GM19238 (cell line): ENCODE measurements around the gene PAQR9.
"Not testable (repeated sequence)": the region's sequence is repeated elsewhere in the genome, so short reads cannot be mapped to it uniquely, and the experiment has no call there.

ENCODE experiments used
- DNase-seq: peaks from one replicate; pipeline ENCODE4 v3.0.0; 2011; ENCODE audit warnings: low spot score; ENCODE audit not compliant: insufficient read length

Gene PAQR9, protein sequence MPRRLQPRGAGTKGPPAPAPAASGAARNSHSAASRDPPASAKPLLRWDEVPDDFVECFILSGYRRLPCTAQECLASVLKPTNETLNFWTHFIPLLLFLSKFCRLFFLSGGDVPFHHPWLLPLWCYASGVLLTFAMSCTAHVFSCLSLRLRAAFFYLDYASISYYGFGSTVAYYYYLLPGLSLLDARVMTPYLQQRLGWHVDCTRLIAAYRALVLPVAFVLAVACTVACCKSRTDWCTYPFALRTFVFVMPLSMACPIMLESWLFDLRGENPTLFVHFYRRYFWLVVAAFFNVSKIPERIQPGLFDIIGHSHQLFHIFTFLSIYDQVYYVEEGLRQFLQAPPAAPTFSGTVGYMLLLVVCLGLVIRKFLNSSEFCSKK

DNA sequence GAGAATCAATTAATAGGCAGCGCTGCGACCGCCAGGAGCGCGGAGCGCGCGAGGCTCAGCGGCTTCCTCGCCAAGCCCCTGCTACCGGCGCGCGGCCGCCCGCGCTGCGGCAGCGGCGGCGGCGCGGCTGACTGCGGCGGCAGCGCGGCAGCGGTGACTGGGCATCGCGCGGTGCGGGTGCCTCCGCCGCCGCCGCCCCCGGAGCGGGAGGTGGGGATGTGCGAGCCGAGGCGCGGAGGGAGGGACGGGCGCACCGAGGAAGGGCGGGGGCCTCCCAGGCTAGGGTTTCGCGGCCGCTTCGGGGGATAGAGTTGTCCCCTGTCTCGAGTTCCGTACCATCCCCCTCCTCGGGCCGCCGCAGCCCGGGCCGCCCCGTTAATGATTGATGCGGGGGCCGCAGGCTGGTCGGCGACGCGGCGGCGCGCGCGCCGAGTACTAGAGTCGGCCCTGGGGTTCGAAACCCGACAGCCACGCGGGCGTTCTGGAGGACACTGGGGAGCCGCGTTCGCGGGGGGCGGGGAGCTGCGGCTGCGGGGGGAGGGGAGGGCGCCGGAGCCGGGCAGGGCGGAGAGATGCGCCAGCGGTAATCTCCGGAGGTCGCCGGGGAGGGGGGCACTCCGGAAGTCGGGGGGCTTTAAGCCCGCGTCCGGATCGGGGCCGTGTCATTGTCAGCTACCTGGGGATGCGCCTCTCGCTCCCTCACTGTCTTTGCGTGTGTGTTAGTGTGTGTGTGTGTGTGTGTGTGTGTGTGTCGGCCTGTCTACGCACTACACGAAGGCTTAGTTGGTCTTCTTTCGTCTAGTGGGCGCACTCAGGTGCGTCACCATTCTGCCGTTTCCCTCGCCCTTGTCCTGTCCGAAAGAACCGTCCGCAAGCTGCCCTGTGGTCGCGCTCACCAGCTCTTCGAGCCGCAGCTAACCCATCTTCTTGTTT, at the start of gene PAQR9:
PAQR9 (minus strand) TSS at position 159 of the 933 bp plus-strand sequence. CDS start 338 bp downstream, outside the sequence.
- peak; percentile 17 for DNase-seq

DNA sequence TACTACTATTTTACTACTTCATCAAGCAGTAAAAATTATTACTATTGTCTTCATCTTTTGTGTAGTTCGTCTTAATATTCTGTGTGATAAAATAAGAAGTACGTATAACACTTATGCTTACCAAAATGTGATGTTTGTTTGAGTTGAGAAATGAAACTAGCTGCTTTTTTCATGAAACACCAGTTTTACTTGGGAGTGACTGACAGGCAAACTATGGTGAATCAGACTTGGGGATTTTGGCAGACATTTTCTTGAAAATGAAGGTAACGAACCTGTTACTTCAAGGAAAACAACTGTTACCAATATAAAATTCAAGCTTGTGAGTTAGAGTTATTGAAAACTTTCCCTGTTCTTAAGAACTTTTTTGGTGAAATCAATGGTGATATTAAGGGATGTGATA, 48.2 kb upstream of the PAQR9 start:
- DNase-seq = no peak

DNA sequence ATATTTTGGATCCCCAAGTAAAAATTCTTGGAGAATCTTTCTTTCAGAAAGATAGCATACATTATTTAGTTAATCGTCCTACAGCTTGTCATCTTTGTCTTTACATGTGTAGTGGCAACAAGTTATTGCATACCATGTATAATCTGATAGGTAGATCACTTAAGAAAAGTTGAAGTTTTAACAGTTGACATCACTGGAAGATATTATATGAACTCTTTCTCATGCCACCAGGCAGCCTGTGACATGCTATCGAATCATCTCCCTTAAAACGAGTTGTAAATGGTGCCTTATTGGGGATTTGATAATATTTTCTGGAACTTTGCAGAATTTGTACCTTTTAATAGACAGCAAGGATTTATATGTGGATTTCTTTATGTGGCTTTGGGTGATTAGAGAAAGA, 46.5 kb upstream of the PAQR9 start:
- no peak for DNase-seq

DNA sequence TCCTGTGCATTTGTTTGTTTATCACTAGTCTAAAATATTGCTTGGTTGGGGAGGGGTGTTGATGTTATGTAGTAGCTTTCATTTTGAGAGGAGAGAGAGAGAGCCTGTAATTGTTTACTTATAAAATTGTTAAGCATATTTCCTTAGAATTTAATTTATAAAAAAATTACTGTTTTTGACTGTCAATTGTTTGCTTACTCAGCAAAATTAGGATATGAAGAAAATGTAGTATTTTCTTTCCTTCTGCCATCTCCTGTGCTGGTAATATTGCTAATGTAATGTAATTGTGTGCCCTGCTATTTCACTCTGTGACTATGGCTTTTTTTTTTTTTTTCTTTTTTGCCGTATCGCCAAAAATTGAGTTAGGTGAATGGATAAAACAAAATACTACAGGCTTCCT, 41.3 kb upstream of the PAQR9 start:
- no peak for DNase-seq

DNA sequence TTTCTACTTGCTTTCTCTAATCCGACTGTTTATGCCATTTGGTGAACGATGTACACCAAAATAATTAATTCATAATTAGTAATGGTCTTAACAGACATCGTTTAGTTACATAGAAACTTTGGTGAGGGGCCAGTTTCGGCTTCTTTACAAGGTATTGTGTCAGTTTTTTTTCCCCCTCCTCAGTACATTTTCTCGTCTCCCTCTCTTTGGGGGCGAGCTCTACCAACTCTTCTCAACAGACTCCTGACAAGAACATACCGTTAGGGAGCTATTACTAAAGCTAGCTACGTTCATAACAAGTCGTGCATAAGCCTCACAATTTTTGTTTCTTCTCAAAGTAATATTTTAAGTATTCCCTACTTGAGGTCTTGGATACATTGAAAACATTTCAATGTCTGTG, 39.3 kb upstream of the PAQR9 start:
- DNase-seq = no peak

DNA sequence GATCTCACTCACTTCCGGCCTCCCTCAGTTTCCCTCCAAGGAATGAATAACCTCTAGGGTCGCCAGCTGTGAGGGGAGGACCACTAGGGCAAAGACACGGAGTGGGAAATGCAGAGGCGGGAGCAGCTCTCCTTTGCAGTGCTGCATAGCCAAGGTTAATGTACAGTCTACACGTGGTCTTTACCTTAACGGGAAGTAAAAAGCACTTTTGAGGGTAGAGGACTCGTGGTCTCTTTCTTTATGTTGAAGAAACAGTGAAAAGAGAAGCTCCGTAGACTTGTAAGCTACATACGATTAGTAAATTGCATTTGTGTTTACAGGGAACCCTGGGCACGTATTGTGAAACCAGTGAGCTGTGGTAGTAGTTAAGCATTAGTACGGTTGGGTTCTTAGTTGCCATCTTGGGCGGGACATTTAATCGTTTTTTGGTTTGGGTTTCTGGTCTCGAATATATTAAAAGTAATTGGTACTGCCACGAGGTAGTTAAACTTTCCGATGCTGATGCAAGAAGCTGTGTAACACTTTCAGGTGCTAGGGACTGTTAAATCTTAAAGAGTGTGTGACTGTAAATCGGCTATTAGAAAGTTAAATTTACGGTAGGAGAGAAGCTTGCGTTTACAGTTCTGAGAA, 38.7 kb upstream of the PAQR9 start:
- no peak for DNase-seq

DNA sequence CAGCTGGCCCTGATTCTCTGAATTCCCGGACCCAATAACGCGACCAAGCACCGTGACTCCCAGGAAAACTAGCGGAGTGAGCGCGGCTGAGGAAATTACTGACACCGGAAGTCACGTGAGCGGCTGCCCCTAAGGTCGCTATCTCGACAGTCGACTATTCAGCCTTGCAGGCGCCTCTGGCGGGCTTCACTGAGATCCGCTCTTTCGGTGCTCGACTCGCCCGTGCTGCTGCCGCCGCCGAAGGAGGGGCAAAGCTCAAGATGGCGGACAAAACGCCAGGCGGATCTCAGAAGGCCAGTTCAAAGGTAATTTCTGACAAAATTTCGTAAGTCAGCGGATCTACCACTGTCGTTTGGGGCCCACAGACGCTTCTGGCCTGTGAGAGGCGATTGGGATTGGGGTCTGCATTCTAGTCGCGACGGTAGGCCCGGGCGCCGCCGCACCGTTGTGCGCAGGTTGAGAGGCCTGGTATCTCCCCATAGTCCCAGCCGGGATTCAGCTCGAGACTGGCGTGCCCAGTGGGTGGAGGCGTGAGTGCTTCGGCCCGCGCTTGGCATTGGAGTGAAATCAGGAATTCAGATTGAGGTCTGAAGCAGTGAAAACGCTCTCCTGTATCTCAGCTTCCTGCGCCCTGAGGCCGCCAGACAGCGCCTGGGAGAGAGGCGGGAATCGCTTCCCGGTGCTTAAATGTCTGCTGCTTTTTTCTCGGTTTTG, 38.1 kb upstream of the PAQR9 start, which contains the start of gene U2SURP:
U2SURP (plus strand) TSS at position 202 of the 714 bp plus-strand sequence; CDS start at position 261, 59 bp downstream.
- peak; percentile 87 for DNase-seq

DNA sequence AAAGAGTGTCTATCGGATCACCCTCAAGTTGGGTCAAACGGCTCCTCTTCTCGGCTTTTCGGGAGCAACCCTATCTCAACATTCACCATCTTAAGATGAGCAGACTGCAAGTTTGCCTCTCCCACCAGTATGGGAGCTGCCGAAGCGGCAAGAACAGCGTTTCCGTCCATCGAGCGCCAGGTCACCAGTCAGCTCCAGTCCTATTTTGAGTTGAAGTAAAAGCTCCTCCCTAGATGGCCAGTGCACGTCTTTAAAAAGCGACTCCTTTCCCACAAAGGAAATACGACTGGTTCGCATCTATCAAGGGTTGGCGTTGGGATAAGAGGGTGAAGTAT, 37.5 kb upstream of the PAQR9 start:
- DNase-seq = peak; percentile 70

DNA sequence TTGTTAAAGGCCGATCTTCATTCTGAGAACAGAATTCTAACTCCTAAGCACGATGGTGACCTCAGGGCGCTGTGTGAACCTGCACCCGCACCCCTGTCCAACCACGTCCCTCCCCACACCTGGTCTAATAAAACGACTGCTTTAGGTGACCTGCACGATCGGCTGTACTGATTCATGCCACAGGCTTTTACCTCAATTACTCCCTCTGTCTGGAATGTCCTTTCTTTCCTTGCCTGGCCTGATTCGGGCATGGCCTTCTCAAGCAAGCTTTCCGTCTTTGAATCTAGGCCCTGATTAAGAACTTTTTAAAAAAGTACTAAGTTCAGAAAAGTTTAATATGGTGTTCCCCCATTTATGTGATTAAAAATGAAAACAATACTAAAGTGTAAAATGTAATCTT, 37.1 kb upstream of the PAQR9 start:
- DNase-seq = no peak

DNA sequence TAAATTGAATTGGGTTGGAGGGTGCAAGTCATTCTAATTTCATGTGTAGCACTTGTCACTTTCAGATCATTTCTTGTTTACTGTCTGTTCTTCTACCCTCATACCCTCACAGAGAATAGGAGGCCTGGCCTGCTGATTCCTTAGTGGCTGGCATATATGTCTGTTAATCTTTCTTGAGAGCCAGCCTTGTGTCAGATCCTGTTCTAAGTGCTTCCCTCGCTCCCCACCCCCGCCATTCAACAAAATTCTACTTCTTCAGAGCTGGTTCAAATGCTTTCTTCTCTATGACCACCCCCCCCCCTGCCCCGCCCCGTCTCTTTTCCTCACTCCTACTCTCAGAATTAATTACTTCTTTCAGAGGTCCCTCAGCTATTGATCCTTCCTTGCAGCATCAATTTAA, 36.4 kb upstream of the PAQR9 start:
- no peak for DNase-seq

DNA sequence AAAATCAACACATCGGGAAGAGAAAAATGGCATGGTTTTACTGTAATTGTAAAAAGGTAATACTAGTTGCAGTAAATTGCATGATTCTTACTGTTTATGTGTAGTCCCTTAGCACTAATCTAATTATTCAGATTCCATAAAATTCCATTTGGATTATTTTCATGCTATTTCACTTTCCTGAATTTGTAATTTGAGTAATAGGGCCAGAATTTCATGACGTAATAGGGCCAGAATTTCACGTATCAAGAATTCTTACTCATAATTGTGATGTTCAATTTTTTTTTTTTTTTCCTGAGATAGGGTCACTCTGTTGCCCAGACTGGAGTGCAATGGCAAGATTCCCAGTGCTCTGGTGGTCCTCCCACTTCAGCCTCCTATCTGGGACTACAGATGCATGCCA, 35.0 kb upstream of the PAQR9 start:
- no peak for DNase-seq

DNA sequence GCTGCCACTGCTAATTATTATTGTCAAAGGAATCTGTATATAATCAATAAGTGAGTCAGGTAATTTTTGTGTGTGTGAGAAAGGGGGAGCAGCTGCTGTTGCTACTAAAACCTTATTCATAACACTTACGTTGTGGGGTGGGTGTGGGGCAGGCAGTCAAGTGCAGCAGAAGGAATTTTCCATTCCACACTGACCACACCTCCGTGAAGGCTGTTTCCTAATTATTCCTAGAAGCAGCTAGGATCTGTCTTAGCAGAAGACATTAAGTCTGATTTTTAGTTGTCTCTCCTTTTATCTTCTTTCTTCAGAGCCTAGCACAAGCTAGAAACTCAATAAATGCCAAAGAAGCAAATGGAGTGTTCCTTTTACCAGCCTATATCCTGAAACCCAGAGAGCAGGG, 33.9 kb upstream of the PAQR9 start:
- DNase-seq = no peak

DNA sequence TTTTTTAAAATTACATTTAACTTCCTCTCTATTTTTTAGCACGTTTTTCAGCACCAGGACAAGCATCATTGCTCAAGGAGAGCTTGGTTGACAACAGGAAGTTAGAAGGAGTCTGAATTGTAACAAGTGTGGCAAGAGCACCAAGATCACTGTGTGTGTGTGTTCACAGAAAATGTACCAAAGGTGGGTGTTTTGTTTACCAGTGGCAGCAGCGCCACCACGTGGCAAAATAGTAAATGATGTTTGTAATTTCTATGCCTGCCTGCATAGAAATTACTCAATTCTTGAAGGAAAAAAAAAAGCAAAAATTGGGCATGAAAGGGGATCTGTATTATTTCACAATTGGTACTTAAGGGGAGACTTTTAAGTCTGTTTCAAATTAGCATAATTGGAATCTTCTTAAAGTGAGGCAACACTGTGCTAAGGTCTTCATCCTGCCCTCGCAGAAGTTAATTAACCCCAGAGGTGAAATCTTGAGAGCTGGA, 30.5 kb upstream of the PAQR9 start:
- peak; percentile 23 for DNase-seq

DNA sequence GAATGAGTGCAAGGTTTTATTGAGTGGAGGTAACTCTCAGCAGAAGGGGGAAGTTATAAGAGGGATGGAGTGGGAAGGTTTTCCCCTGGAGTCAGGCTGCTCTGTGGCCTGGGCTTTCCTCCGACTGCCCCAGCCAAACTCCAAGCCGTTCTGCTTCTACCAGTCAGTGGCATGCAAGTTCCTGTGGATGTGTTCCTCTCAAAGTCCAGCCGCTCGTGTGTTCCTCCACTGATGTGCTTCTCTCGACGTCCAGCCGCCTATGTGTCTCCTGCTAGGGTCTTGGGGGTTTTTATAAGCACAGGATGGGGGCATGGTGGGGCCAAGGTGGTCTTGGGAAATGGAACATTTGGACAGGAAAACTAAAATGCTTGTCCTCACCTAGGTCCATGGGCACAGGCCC, 28.8 kb upstream of the PAQR9 start:
- DNase-seq = no peak

DNA sequence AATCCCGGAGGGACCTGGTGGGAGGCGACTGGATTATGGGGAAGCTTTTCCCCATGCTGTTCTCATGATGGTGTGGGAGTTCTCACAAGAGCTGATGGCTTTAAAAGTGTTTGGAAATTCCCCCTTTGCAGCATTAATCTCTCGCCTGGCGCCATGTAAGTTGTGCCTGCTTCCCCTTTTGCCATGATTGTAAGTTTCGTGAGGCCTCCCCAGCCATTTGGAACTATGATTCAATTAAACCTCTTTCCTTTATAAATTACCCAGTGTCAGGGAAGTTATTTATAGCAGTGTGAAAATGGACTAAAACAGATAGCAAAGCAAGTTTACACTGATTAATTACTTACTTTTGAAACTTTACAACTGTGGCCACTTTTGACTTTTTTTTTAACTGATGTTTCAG, 27.2 kb upstream of the PAQR9 start:
- DNase-seq = no peak

DNA sequence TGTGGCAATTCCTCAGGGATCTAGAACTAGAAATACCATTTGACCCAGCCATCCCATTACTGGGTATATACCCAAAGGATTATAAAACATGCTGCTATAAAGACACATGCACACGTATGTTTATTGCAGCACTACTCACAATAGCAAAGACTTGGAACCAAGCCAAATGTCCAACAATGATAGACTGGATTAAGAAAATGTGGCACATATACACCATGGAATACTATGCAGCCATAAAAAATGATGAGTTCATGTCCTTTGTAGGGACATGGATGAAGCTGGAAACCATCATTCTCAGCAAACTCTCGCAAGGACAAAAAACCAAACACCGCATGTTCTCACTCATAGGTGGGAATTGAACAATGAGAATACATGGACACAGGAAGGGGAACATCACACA, 25.4 kb upstream of the PAQR9 start:
- DNase-seq = not testable (repeated sequence)

DNA sequence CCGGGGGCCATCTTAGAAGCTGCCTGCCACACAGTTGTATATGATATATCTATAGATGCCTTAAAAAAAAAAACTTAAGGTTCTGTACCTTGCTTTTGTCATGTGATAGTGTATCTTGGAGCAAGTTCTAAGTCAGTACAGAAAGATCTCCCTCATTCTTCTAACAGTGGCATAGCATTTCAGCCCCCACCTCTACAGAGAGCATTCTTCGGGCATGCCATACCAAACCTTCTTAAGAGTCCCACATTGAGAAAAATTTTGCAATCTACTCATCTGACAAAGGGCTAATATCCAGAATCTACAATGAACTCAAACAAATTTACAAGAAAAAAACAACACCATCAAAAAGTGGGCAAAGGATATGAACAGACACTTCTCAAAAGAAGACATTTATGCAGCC, 24.7 kb upstream of the PAQR9 start:
- not testable (repeated sequence) for DNase-seq

DNA sequence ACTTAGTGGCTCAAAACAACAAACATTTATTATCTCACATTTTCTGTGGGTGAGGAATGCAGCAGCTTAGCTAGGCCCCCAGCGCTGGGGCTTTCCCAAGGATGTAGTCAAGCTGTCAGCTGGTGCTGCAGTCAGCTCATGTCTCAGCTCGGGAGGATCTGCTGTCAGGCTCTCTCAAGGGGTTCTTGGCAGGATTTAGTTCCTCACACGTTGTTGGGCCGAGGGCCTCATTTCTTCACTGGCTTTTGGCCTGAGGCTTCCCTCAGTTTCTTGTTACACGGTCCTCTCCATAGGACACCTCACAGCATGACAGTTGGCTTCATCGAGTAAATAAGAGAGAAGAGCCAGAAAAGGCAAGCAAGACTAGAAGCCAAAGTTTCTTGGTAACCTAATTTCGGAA, 24.2 kb upstream of the PAQR9 start:
- DNase-seq = no peak

DNA sequence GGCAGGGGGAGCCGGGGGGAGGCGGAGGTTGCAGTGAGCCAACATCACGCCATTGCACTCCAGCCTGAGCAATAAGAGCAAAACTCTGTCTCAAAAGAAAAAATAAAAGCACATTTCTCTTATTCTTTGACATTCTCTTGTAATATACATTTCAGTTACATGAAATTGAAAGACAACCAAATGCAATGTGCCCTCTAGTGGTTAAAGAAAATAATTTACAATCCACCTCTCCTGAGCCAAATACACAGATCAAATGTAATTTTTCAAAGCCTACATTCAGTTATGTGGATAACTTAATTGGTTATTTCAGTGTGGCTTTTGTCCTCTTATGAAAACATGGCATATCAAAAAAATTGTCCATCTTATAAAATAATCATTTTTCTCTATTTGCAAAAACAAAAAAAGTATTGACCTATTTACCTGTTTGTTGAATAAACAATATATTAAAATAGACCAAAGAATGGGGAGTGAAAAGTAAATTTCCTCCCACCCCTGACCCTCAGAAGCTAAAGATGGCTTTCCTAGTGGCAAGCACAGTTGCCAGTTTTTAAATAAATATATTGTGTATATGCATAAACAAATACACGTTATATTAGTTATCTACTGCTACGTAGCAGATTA, 23.7 kb upstream of the PAQR9 start:
- no peak for DNase-seq

DNA sequence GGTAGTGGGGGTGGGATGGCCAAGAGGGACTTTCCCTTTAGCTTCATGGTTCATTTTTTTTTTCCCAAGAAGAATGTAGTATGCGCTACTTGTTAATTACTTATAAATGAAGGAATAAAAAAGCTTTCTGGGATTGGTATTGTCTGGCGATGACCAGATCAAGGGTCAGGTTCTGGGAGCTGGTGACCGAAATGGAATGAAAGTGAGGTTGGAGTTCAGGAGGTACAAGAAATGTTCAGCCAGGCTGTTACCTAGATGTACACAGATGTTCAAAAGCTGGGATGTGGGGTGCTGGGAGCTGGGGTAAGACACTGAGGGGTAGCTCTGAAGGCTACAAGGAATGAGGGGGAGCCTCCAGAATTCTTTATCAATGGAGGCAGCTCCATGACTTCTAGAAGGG, 20.8 kb upstream of the PAQR9 start:
- DNase-seq = no peak

DNA sequence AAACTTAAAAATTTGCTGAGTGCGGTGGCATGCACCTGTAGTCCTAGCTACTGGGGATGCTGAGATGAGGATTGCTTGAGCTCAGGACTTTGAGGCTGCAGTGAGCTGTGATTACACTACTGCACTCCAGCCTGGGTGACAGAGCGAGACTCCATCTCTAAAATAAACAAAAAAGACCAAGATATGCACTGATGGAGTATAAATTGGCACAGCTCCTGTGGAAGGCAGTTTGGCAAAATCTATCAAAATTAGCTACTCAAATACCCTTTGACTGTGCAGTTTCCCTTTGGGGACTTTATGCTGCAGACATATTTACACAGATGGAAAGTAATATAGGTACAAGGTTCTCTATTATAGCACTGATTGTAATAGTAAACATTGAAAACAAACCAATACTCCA, 19.8 kb upstream of the PAQR9 start:
- DNase-seq = no peak
